GM21367 (cell line): ENCODE results near the gene SHMT2.

Experiments
- ATAC-seq: cut with Tn5 transposase; IDR thresholded peaks from one replicate; pipeline ENCODE4 v1.9.1; 2021; ENCODE audit not compliant: unreplicated experiment

SHMT2 gene

GRCh38 chr12:57196956-57197355 is 32.6 kb upstream of the SHMT2 start:
- ATAC-seq = no peak

GRCh38 chr12:57198329-57198728 is 31.2 kb upstream of the SHMT2 start:
- no peak for ATAC-seq

GRCh38 chr12:57199191-57199590 is 30.3 kb upstream of the SHMT2 start:
- ATAC-seq = no peak

- no peak for ATAC-seq
Measured at GRCh38 chr12:57200497-57200896, 29.0 kb upstream of the SHMT2 start.

GRCh38 chr12:57201219-57201618 is 28.3 kb upstream of the SHMT2 start:
- no peak for ATAC-seq

GRCh38 chr12:57201631-57202030 is 27.9 kb upstream of the SHMT2 start:
- no peak for ATAC-seq

GRCh38 chr12:57202321-57202720 is 27.2 kb upstream of the SHMT2 start:
- no peak for ATAC-seq

GRCh38 chr12:57203201-57203600 is 26.3 kb upstream of the SHMT2 start:
- no peak for ATAC-seq

- ATAC-seq = no peak
Measured at GRCh38 chr12:57203791-57204190, 25.7 kb upstream of the SHMT2 start.

- no peak for ATAC-seq
Measured at GRCh38 chr12:57204454-57204853, 25.1 kb upstream of the SHMT2 start.

- no peak for ATAC-seq
Measured at GRCh38 chr12:57205186-57205585, 24.3 kb upstream of the SHMT2 start.

GRCh38 chr12:57205931-57206330 is 23.6 kb upstream of the SHMT2 start:
- no peak for ATAC-seq

- no peak for ATAC-seq
Measured at GRCh38 chr12:57207731-57208630, 21.5 kb upstream of the SHMT2 start.

- ATAC-seq = no peak
Measured at GRCh38 chr12:57208631-57209282, 20.8 kb upstream of the SHMT2 start.

- ATAC-seq = no peak
Measured at GRCh38 chr12:57209916-57210315, 19.6 kb upstream of the SHMT2 start.

GRCh38 chr12:57210461-57210860 is 19.1 kb upstream of the SHMT2 start:
- no peak for ATAC-seq

GRCh38 chr12:57210926-57211692 is 18.4 kb upstream of the SHMT2 start:
- no peak for ATAC-seq

- ATAC-seq = no peak
Measured at GRCh38 chr12:57211791-57212700, 17.5 kb upstream of the SHMT2 start.

GRCh38 chr12:57212701-57213057 is 16.8 kb upstream of the SHMT2 start:
- ATAC-seq = no peak

- no peak for ATAC-seq
Measured at GRCh38 chr12:57213058-57213715, 16.3 kb upstream of the SHMT2 start.
